CD1c-positive myeloid dendritic cell (primary cell): Measurements from ENCODE around the gene NPIPB2.

Source experiments
- DNase-seq: peaks from one replicate; pipeline ENCODE4 v3.0.0-alpha.2; 2016; ENCODE audit errors: extremely low spot score

The NPIPB2 gene

GRCh38 chr16:11903906-11904305 lies 37.9 kb downstream of the NPIPB2 start:
- no peak for DNase-seq

DNA sequence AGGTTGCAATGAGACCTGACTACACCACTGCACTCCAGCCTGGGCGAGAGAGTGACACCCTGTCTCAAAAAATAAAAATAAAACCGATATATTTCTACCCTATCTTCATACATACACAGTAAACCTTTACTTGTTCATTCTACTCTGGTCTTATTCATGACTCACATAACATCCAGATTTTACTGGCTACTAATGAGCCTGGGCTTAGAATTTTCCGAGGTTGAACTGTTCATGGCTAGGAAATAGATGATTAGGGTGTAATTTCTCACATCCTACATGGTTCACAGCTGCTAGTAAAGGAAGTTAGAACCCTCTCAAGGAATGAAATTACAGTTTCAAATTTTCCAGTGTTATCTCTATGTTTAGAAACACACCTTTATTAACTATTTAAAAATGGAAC lies 40.8 kb downstream of the NPIPB2 start:
- DNase-seq: no peak

DNA sequence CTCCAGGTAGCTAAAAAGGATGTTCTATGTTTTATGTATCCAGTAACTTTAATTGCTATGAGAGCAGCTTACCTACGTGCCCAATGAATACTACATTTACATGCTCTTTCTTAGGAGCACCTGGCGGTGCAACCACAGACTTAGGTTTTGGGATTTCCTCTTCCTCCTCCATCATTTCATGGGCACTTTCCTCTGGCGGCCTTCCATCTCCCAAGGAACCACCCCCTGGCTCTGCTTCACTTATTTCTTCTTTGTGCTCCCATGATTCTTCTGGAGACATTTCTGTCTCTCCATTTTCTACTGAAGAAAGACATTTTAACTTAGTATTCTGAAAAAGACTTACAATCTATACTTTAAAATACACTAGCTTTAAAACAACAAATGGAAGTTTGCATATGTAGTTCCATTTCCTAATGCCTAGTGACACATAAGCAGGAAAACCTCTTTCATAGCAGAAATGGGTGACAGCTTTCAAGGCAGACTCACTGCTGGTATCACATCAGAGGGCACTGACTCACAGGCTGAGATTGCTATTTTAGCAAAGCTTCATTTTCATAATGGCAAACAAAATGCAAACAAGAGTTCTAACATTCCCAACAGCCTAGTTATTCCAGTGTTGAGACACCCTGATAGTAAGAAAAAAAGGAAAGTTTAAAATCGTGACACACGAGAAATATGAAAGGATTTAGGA lies 45.2 kb downstream of the NPIPB2 start:
- no peak for DNase-seq

GRCh38 chr16:11893571-11893970 lies 48.3 kb downstream of the NPIPB2 start:
- DNase-seq: no peak

- DNase-seq: peak; percentile 48
Measured at GRCh38 chr16:11892761-11893160, 49.1 kb downstream of the NPIPB2 start.

- no peak for DNase-seq
Measured at GRCh38 chr16:11890231-11890965, 51.4 kb downstream of the NPIPB2 start.

DNA sequence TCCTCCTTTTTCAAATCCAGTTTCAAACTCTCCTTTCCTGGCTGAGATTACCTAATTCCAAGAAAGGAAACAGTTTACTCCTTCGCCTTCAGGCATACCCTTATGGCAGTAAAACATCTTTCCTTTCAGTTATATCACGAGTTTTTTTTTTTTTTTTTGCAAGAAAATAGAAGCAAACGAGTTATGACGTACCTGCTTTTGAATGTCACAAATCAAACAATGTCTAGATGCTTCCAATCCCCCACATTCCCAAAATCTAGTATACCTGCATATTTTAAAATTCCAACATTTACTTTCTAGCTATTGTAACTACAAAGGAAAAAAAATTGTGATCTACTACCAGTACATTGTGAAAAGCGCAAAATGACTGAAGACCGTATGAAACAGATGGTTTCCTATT lies 55.0 kb downstream of the NPIPB2 start:
- no peak for DNase-seq

DNA sequence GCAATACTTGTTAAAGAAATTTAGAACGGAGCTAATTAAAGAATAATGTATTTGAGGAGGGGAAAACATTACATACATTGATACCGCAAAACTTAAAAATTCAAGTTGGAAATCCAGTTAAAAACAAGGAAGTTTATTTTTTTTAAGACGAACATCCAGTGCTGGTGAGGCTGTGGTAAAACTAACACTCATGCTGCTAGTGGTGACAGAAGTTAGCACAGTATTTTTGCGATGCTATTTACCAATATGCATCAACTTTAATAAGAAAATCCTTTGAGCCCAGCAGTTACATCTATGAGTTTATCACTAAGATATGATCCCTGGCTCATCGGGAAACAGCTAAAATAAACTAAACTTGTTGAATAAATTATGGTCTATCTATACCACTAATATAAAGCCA lies 57.8 kb downstream of the NPIPB2 start:
- DNase-seq: no peak

DNA sequence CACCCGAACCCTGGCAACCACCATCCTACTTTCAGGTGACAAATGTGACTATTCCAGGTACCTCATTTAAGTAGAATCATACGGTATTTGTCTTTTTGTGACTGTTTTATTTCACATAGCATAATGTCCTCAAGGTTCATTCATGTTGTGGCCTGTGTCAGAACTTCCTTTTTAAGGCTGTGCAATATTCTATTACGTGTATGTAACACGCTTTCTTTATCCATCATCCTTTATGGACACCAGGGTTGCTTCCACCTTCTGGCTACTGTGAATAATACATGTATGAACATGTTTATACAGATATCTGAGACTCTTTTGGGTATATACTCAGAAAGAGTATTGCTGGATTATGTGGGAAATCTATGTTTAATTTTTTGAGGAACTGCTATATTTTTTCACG lies 61.8 kb downstream of the NPIPB2 start:
- no peak for DNase-seq

GRCh38 chr16:11877374-11877773 lies 64.5 kb downstream of the NPIPB2 start:
- no peak for DNase-seq
